GM18511 (cell line): ENCODE data around the gene TMEM222.

Experiments used
- ATAC-seq: cut with Tn5 transposase; IDR thresholded peaks from one replicate; pipeline ENCODE4 v1.9.1; 2021; ENCODE audit warnings: mild to moderate bottlenecking, moderate library complexity; ENCODE audit not compliant: unreplicated experiment

The TMEM222 gene

GRCh38 chr1:27306071-27306470, 15.9 kb upstream of the TMEM222 start:
- ATAC-seq: no peak

GRCh38 chr1:27306892-27307761, 14.8 kb upstream of the TMEM222 start:
- no peak for ATAC-seq

GRCh38 chr1:27307874-27308598, 13.9 kb upstream of the TMEM222 start:
- no peak for ATAC-seq

- ATAC-seq: no peak
These were observed 7.8 kb upstream of the TMEM222 start for GRCh38 chr1:27314169-27314568.

- ATAC-seq: no peak
These were observed 7.2 kb upstream of the TMEM222 start for GRCh38 chr1:27314737-27315136.

- no peak for ATAC-seq
These were observed 5.1 kb upstream of the TMEM222 start for GRCh38 chr1:27316860-27317259.

- no peak for ATAC-seq
These were observed 3.8 kb upstream of the TMEM222 start for GRCh38 chr1:27318136-27318535.

- no peak for ATAC-seq
These were observed 3.4 kb upstream of the TMEM222 start for GRCh38 chr1:27318596-27318995.

- peak; percentile 4 for ATAC-seq
These were observed 742 bp downstream of the TMEM222 start for GRCh38 chr1:27322569-27323240.

- no peak for ATAC-seq
These were observed 3.3 kb downstream of the TMEM222 start for GRCh38 chr1:27325286-27325685.

- ATAC-seq: no peak
These were observed 6.0 kb downstream of the TMEM222 start for GRCh38 chr1:27327964-27328363.

- no peak for ATAC-seq
These were observed 8.8 kb downstream of the TMEM222 start for GRCh38 chr1:27330786-27331185.

GRCh38 chr1:27331426-27331825, 9.5 kb downstream of the TMEM222 start:
- ATAC-seq: no peak

- ATAC-seq: no peak
These were observed 10.0 kb downstream of the TMEM222 start for GRCh38 chr1:27331922-27332321.

- no peak for ATAC-seq
These were observed 10.7 kb downstream of the TMEM222 start for GRCh38 chr1:27332536-27333281.

GRCh38 chr1:27333717-27334279, 11.8 kb downstream of the TMEM222 start:
- ATAC-seq: no peak

GRCh38 chr1:27335506-27336422, 13.8 kb downstream of the TMEM222 start:
- no peak for ATAC-seq

- ATAC-seq: no peak
These were observed 14.8 kb downstream of the TMEM222 start for GRCh38 chr1:27336756-27337155.

GRCh38 chr1:27338751-27339150, 16.8 kb downstream of the TMEM222 start:
- ATAC-seq: no peak

- no peak for ATAC-seq
These were observed 17.2 kb downstream of the TMEM222 start for GRCh38 chr1:27339213-27339612.
